ENCODE data around the gene COG6.

COG6 gene

GRCh38 chr13:39655569-39656324 is at the start of gene COG6:
COG6 (plus strand) TSS chr13:39655662; CDS start chr13:39655727, 65 bp downstream.
- POLR2A ChIA-PET: no interaction called here
- peak; percentile 91 for DNase-seq (ENCODE audit: extremely low spot score)
- CTCF ChIA-PET: no interaction called here
- TF ChIP-seq SP1 (IDR thresholded peaks at IDR 0.05) (no peak), FOXA1 (IDR thresholded peaks at IDR 0.05) (no peak), ZNF384 (IDR thresholded peaks at IDR 0.05) (no peak), BHLHE40 (IDR thresholded peaks at IDR 0.05; ENCODE audit: borderline replicate concordance) (no peak), HDGF (IDR thresholded peaks at IDR 0.05; ENCODE audit: borderline replicate concordance) (no peak), LEF1 (IDR thresholded peaks at IDR 0.05; ENCODE audit: borderline replicate concordance) (no peak), TARDBP (IDR thresholded peaks at IDR 0.05) (no peak), CTBP1 (IDR thresholded peaks at IDR 0.05; ENCODE audit: borderline replicate concordance) (no peak), ARNT (IDR thresholded peaks at IDR 0.05) (no peak), FOXK2 (IDR thresholded peaks at IDR 0.05) (no peak), ELF4 (IDR thresholded peaks at IDR 0.05) (no peak), PKNOX1 (IDR thresholded peaks at IDR 0.05) (no peak), L3MBTL2 (conservative IDR thresholded peaks at IDR 0.05) (no peak; the same call in 1 of the 2 replicates), SUZ12 (IDR thresholded peaks at IDR 0.05) (no peak), NFRKB (IDR thresholded peaks at IDR 0.05) (no peak), FOXM1 (IDR thresholded peaks at IDR 0.05; ENCODE audit: borderline replicate concordance) (no peak)

- no peak for DNase-seq (ENCODE audit: extremely low spot score)
- no peak for TF ChIP-seq HDGF (IDR thresholded peaks at IDR 0.05; ENCODE audit: borderline replicate concordance)
- no peak for TF ChIP-seq ARNT (IDR thresholded peaks at IDR 0.05)
- TF ChIP-seq TARDBP (IDR thresholded peaks at IDR 0.05): no peak
- no peak for TF ChIP-seq FOXM1 (IDR thresholded peaks at IDR 0.05; ENCODE audit: borderline replicate concordance)
- TF ChIP-seq PKNOX1 (IDR thresholded peaks at IDR 0.05): no peak
- TF ChIP-seq ZNF384 (IDR thresholded peaks at IDR 0.05): no peak
- TF ChIP-seq SUZ12 (IDR thresholded peaks at IDR 0.05): no peak
- no peak for TF ChIP-seq FOXA1 (IDR thresholded peaks at IDR 0.05)
- TF ChIP-seq LEF1 (IDR thresholded peaks at IDR 0.05; ENCODE audit: borderline replicate concordance): no peak
- no peak for TF ChIP-seq NFRKB (IDR thresholded peaks at IDR 0.05)
- TF ChIP-seq L3MBTL2 (conservative IDR thresholded peaks at IDR 0.05): no peak
- TF ChIP-seq BHLHE40 (IDR thresholded peaks at IDR 0.05; ENCODE audit: borderline replicate concordance): no peak
- no peak for TF ChIP-seq CTBP1 (IDR thresholded peaks at IDR 0.05; ENCODE audit: borderline replicate concordance)
- no peak for TF ChIP-seq FOXK2 (IDR thresholded peaks at IDR 0.05)
- TF ChIP-seq SP1 (IDR thresholded peaks at IDR 0.05): no peak
- no peak for TF ChIP-seq ELF4 (IDR thresholded peaks at IDR 0.05)
- POLR2A ChIA-PET: no interaction called here
- CTCF ChIA-PET: interaction anchor here (0.6 to 1.9 kb wide), 3 partner anchors 10 to 408 kb away, joined by 3 to 14 read pairs (median 4); no protein-coding TSS in a partner anchor
Measured at GRCh38 chr13:39605677-39606320, 49.7 kb upstream of the COG6 start.

GRCh38 chr13:39607876-39608275 is 47.6 kb upstream of the COG6 start:
- ChIA-PET POLR2A (no interaction called here), CTCF (no interaction called here)
- DNase-seq (ENCODE audit: extremely low spot score): no peak
- TF ChIP-seq FOXK2 (IDR thresholded peaks at IDR 0.05) (no peak), BHLHE40 (IDR thresholded peaks at IDR 0.05; ENCODE audit: borderline replicate concordance) (no peak), PKNOX1 (IDR thresholded peaks at IDR 0.05) (no peak), SP1 (IDR thresholded peaks at IDR 0.05) (no peak), FOXM1 (IDR thresholded peaks at IDR 0.05; ENCODE audit: borderline replicate concordance) (no peak), SUZ12 (IDR thresholded peaks at IDR 0.05) (no peak), ARNT (IDR thresholded peaks at IDR 0.05) (no peak), L3MBTL2 (conservative IDR thresholded peaks at IDR 0.05) (no peak), LEF1 (IDR thresholded peaks at IDR 0.05; ENCODE audit: borderline replicate concordance) (no peak)

GRCh38 chr13:39612023-39612637 is 43.3 kb upstream of the COG6 start:
- DNase-seq (ENCODE audit: extremely low spot score): peak; percentile 49
- CTCF ChIA-PET: interaction anchor here (0.7 to 3.3 kb wide), 12 partner anchors 9 to 577 kb away, joined by 3 to 24 read pairs (median 3); no protein-coding TSS in a partner anchor
- POLR2A ChIA-PET: interaction anchor here (1.4 kb wide), 1 partner anchor 9 kb away, joined by 3 read pairs; the partner anchor contains the start of gene LHFPL6
- no peak for TF ChIP-seq SUZ12 (IDR thresholded peaks at IDR 0.05)
- no peak for TF ChIP-seq HDGF (IDR thresholded peaks at IDR 0.05; ENCODE audit: borderline replicate concordance)

GRCh38 chr13:39616087-39616694 is 39.3 kb upstream of the COG6 start:
- POLR2A ChIA-PET: no interaction called here
- DNase-seq (ENCODE audit: extremely low spot score): peak; percentile 78
- TF ChIP-seq ELF4 (IDR thresholded peaks at IDR 0.05): no peak
- no peak for TF ChIP-seq LEF1 (IDR thresholded peaks at IDR 0.05; ENCODE audit: borderline replicate concordance)
- no peak for TF ChIP-seq FOXK2 (IDR thresholded peaks at IDR 0.05)
- TF ChIP-seq FOXM1 (IDR thresholded peaks at IDR 0.05; ENCODE audit: borderline replicate concordance): no peak
- no peak for TF ChIP-seq ZNF384 (IDR thresholded peaks at IDR 0.05)
- no peak for TF ChIP-seq SUZ12 (IDR thresholded peaks at IDR 0.05)
- no peak for TF ChIP-seq ARNT (IDR thresholded peaks at IDR 0.05)
- TF ChIP-seq SP1 (IDR thresholded peaks at IDR 0.05): no peak
- TF ChIP-seq NFRKB (IDR thresholded peaks at IDR 0.05): no peak
- no peak for TF ChIP-seq L3MBTL2 (conservative IDR thresholded peaks at IDR 0.05)
- TF ChIP-seq PKNOX1 (IDR thresholded peaks at IDR 0.05): no peak
- TF ChIP-seq FOXA1 (IDR thresholded peaks at IDR 0.05): no peak
- no peak for TF ChIP-seq CTBP1 (IDR thresholded peaks at IDR 0.05; ENCODE audit: borderline replicate concordance)
- TF ChIP-seq BHLHE40 (IDR thresholded peaks at IDR 0.05; ENCODE audit: borderline replicate concordance): no peak
- TF ChIP-seq HDGF (IDR thresholded peaks at IDR 0.05; ENCODE audit: borderline replicate concordance): no peak
- TF ChIP-seq TARDBP (IDR thresholded peaks at IDR 0.05): no peak
- CTCF ChIA-PET: interaction anchor here (0.6 to 1.3 kb wide), 17 partner anchors 10 to 1763 kb away, joined by 3 to 14 read pairs (median 3); no protein-coding TSS in a partner anchor
